Stimulated activated CD8-positive, alpha-beta memory T cell treated with anti-CD3 and anti-CD28 coated beads, Interleukin-15, amount 100 ng/mL, for 4 hours (primary cell): ENCODE results near the gene APIP.

Experiments used
- DNase-seq, 2 donors: peaks; one replicate each; pipeline ENCODE4 v3.0.0-alpha.2; 2020; ENCODE audit warnings: low read depth in 2 of 2

Gene APIP

GRCh38 chr11:34887260-34887659, 28.9 kb downstream of the APIP start:
- no peak for DNase-seq

GRCh38 chr11:34886609-34887008, 29.6 kb downstream of the APIP start:
- no peak for DNase-seq

GRCh38 chr11:34881900-34882299, 34.3 kb downstream of the APIP start:
- no peak for DNase-seq

- DNase-seq: no peak
Measured at GRCh38 chr11:34877375-34877975, 38.7 kb downstream of the APIP start.

GRCh38 chr11:34874202-34874601, 42.0 kb downstream of the APIP start:
- no peak for DNase-seq

GRCh38 chr11:34870548-34871196, 45.5 kb downstream of the APIP start:
- DNase-seq: no peak

GRCh38 chr11:34869425-34869824, 46.8 kb downstream of the APIP start:
- DNase-seq: no peak

- no peak for DNase-seq
Measured at GRCh38 chr11:34866375-34866774, 49.8 kb downstream of the APIP start.

GRCh38 chr11:34865261-34865660, 50.9 kb downstream of the APIP start:
- DNase-seq: no peak

- no peak for DNase-seq
Measured at GRCh38 chr11:34864424-34864823, 51.8 kb downstream of the APIP start.

GRCh38 chr11:34863048-34863447, 53.1 kb downstream of the APIP start:
- DNase-seq: no peak

GRCh38 chr11:34860518-34860917, 55.7 kb downstream of the APIP start:
- DNase-seq: no peak

GRCh38 chr11:34860034-34860433, 56.1 kb downstream of the APIP start:
- DNase-seq: no peak

- no peak for DNase-seq
Measured at GRCh38 chr11:34859496-34859895, 56.7 kb downstream of the APIP start.

GRCh38 chr11:34857463-34857862, 58.7 kb downstream of the APIP start:
- no peak for DNase-seq

GRCh38 chr11:34856251-34856650, 59.9 kb downstream of the APIP start:
- DNase-seq: no peak

GRCh38 chr11:34855754-34856095, 60.5 kb downstream of the APIP start:
- no peak for DNase-seq

- DNase-seq: no peak
Measured at GRCh38 chr11:34855021-34855753, 61.0 kb downstream of the APIP start.

GRCh38 chr11:34851916-34852315, 64.3 kb downstream of the APIP start:
- no peak for DNase-seq

- DNase-seq: no peak
Measured at GRCh38 chr11:34850334-34850733, 65.8 kb downstream of the APIP start.

GRCh38 chr11:34846467-34846866, 69.7 kb downstream of the APIP start:
- no peak for DNase-seq

GRCh38 chr11:34844463-34845112, 71.6 kb downstream of the APIP start:
- DNase-seq: no peak

GRCh38 chr11:34843271-34843670, 72.9 kb downstream of the APIP start:
- no peak for DNase-seq
